ENCODE measurements around the gene TET3. TPM values are rescaled to one million over a fixed set of nuclear protein-coding genes. Genes with fewer than 3 reads are reported as not detected.

Gene TET3
- total RNA-seq, 1 donor, result 6.1 TPM

DNA sequence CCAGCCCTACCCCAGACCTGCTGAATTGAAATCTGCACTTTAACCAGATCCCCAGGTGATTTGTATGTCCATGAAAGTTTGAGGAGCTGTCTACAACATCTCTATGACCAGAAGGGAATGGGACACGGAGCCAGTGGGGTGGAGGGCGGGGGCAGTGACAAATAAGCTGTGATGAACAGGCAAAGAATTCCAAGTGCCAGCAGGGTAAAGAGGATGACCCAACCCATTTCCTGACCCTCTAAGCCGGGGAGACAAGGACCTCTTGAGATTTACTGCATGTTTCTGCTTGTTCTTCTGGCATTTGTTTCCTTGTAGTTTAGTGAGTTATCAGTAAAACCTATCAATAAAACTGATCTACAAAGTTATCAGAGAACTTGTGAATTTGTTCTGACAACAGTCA is 8.7 kb downstream of the TET3 start:
- DNase-seq (ENCODE audit: low read depth), result no peak
- TF ChIP-seq CTCF (IDR thresholded peaks at IDR 0.05; ENCODE audit: insufficient read depth, low read length), result no peak
- H3K4me3 ChIP-seq (ENCODE audit: low read depth, low read length), result no peak overlapping the region

- no peak for DNase-seq (ENCODE audit: low read depth)
- TF ChIP-seq CTCF (IDR thresholded peaks at IDR 0.05; ENCODE audit: insufficient read depth, low read length), result no peak
- H3K4me3 ChIP-seq (ENCODE audit: low read depth, low read length), result no peak overlapping the region
Observed at GRCh38 chr2:73993778-73994177, 9.1 kb downstream of the TET3 start.

DNA sequence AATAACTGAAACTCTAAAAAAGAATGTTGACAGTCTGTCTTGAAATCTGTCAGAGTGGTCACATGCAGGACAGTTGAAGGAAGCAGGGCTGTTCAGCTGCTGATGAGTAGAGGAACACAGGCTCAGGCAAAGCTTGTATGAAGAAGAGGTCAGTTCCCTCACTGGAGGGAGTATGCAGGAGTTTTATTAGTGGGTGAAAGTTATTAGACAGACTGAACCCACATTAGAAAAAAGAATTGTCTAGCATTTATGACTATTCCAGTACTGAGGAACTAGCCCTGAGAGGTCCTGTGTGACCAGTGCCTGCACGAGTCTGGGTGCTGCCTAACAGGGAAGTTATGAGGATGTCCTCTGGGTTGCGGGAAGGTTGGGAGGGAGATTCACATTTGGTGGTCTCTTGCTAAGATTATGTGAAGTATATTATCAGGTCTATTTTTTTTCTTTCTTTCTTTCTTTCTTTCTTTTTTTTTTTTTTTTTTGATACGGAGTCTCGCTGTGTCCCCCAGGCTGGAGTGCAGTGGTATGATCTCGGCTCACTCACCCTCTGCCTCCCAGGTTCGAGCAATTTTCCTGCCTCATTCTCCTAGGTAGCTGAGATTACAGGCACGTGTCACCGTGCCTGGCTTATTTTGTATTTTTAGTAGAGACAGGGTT is 9.6 kb downstream of the TET3 start:
- no peak for DNase-seq (ENCODE audit: low read depth)
- no peak overlapping the region for H3K4me3 ChIP-seq (ENCODE audit: low read depth, low read length)
- TF ChIP-seq CTCF (IDR thresholded peaks at IDR 0.05; ENCODE audit: insufficient read depth, low read length), result no peak

DNA sequence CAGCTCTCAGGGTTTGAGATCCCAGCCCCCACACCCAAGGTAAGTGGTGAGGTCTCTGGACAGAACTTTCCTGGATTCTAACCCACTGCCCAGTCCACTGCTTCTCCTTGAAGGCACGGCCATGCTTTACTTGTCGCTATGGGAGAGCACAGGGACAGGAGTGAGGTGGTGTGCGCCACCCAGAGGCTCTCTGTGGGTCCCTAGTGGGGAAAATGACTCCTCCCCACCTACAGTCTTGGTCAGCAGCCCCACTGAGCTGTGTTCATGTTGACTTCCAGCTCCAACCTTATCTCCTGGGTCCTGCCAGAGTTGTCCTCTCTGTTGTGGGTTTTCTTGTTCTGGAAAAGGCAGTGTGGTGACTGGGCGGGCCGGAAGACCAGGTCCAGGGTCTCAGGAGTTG is 11.1 kb downstream of the TET3 start:
- no peak for TF ChIP-seq CTCF (IDR thresholded peaks at IDR 0.05; ENCODE audit: insufficient read depth, low read length)
- no peak overlapping the region for H3K4me3 ChIP-seq (ENCODE audit: low read depth, low read length)
- DNase-seq (ENCODE audit: low read depth), result no peak

DNA sequence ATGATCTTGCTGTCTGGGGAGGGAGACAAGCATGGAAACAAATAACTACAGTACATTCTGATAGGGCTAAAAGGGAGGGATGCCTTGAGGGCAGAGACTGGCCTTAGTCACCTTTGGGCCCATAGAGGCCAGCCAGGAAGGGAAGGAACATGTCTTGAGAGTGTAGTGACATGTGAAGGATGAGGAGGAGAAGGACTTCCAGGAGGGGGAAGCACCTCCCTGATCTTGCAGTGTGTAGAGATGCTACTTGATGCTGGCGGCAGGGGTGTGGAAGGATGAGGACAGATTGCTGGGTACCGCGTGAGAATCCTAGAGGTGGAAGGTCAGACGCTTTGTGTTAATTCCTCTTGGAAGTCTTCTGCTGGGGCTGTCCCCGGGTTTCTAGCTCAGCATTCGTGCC is 13.1 kb downstream of the TET3 start:
- no peak for TF ChIP-seq CTCF (IDR thresholded peaks at IDR 0.05; ENCODE audit: insufficient read depth, low read length)
- DNase-seq (ENCODE audit: low read depth), result no peak
- no peak overlapping the region for H3K4me3 ChIP-seq (ENCODE audit: low read depth, low read length)

GRCh38 chr2:73998451-73998850 is 13.7 kb downstream of the TET3 start:
- no peak for TF ChIP-seq CTCF (IDR thresholded peaks at IDR 0.05; ENCODE audit: insufficient read depth, low read length)
- no peak for DNase-seq (ENCODE audit: low read depth)
- H3K4me3 ChIP-seq (ENCODE audit: low read depth, low read length), result no peak overlapping the region

DNA sequence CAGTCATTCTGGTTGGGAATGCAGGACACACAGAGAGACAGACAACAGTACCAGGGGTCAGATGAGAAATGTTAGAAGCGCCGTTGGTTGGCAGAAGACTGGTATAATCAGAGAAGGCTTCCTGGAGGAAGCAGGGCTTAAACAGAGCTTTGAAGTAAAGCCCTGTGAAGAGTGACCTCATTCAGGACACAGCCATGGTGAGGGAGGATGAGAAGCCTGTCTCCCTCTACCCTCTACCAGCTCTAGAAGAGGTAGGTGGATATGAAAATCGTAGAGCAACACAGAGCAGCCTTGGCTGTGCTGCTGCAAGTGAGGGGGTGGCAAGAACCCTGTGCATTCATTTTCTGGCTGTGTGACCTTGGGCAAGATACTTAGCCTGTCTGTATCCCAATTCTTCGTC is 14.2 kb downstream of the TET3 start:
- no peak overlapping the region for H3K4me3 ChIP-seq (ENCODE audit: low read depth, low read length)
- DNase-seq (ENCODE audit: low read depth), result no peak
- TF ChIP-seq CTCF (IDR thresholded peaks at IDR 0.05; ENCODE audit: insufficient read depth, low read length), result no peak
